H1 (cell line): Measurements from ENCODE around the gene CD44. TPM values are rescaled to one million over a fixed set of nuclear protein-coding genes. Genes with fewer than 3 reads are reported as not detected.

Source experiments
- EP300 ChIP-seq, 2 experiments: IDR thresholded peaks; 1 replicate in 1 of 2; 2 replicates in 1 of 2; pipeline ENCODE4 v1.6.1; 2011 to 2012; ENCODE audit warnings: low read depth in 2 of 2, low read length in 2 of 2, mild to moderate bottlenecking in 2 of 2, borderline replicate concordance in 1 of 2, inconsistent platforms in 1 of 2, moderate library complexity in 1 of 2
- NANOG ChIP-seq: IDR thresholded peaks from 2 replicates; pipeline ENCODE4 v1.6.1; 2011; ENCODE audit warnings: low read length, low read depth, mild to moderate bottlenecking, inconsistent platforms; ENCODE audit not compliant: insufficient read depth, poor library complexity, severe bottlenecking
- TBP ChIP-seq: IDR thresholded peaks from 2 replicates; pipeline ENCODE4 v1.6.1; 2011; ENCODE audit warnings: low read depth, low read length, improper control_type of control experiment
- polyA plus RNA-seq, 7 experiments: library from polyadenylated mRNA; depleted of rRNA in 3 of 7; stranded (reverse) in 5 of 7; unstranded in 2 of 7; fragments of >200 nt in 5 of 7; fragments of 200-250 nt in 2 of 7; gene quantifications; 1 replicate in 5 of 7; 2 replicates in 1 of 7; 4 replicates in 1 of 7; pipeline versions ENCODE4 v1.2.1 to v1.2.3, GENCODE V29; 2011 to 2013; ENCODE audit warnings: missing spikeins in 2 of 7, mixed read lengths in 2 of 7
- total RNA-seq: library from RNA; stranded (reverse); fragmentation: NEBNext Ultra II Directional; extraction: Animal tissue kit (Norgen Biotek cat#: 25700); gene quantifications from 2 replicates; pipeline ENCODE4 v1.2.1, GENCODE V29; 2021

CD44 gene
- total and polyA plus RNA-seq, 2 of the 8 experiments (the other 6 are each of a cell fraction or from before 2014, with no cell fraction given) = 11.8 to 13.7 TPM

GRCh38 chr11:35260342-35260985 is 121.5 kb downstream of the CD44 start (continued):
- TF ChIP-seq TBP = no peak
- TF ChIP-seq EP300 (IDR thresholded peaks at IDR 0.05; ENCODE audit: borderline replicate concordance in 1 of 2, low read depth in 2 of 2, low read length in 2 of 2) = no peak
- no peak for TF ChIP-seq NANOG
- TF ChIP-seq, all 59 proteins: peak for 0
